NCI-H1417 (cell line): ENCODE measurements around the gene SLC12A6.
"Not testable (repeated sequence)": the region's sequence is repeated elsewhere in the genome, so short reads cannot be mapped to it uniquely, and the experiment has no call there.

Experiments used
- DNase-seq, 3 experiments: peaks; one replicate each; lab custom pipeline; 2025; lab: John Stamatoyannopoulos, UW

The SLC12A6 gene

GRCh38 chr15:34357653-34358052 is 20.1 kb upstream of the SLC12A6 start:
- DNase-seq = no peak

GRCh38 chr15:34355241-34355640 is 17.7 kb upstream of the SLC12A6 start:
- no peak for DNase-seq

- DNase-seq = no peak
These were observed 16.7 kb upstream of the SLC12A6 start for GRCh38 chr15:34354286-34354685.

GRCh38 chr15:34353627-34354026 is 16.0 kb upstream of the SLC12A6 start:
- no peak for DNase-seq

GRCh38 chr15:34352996-34353395 is 15.4 kb upstream of the SLC12A6 start:
- DNase-seq = not testable (repeated sequence)

GRCh38 chr15:34349769-34350168 is 12.2 kb upstream of the SLC12A6 start:
- no peak for DNase-seq

GRCh38 chr15:34348735-34349300 is 11.2 kb upstream of the SLC12A6 start:
- DNase-seq = no peak

- DNase-seq = no peak
These were observed 10.5 kb upstream of the SLC12A6 start for GRCh38 chr15:34347951-34348638.

- peak; percentile 81 to 97 (median 90) for DNase-seq
These were observed 5.4 kb upstream of the SLC12A6 start, which contains the start of the genes NOP10 and NUTM1 for GRCh38 chr15:34342737-34343575. Gene NOP10 (minus strand): TSS chr15:34343136. CDS start chr15:34343073, 63 bp downstream. Gene NUTM1 (plus strand): TSS chr15:34343315. CDS start chr15:34343697, 382 bp downstream.

GRCh38 chr15:34342213-34342736 is 4.7 kb upstream of the SLC12A6 start:
- peak in 1 of 3 experiments; percentile 65 for DNase-seq

- DNase-seq = peak in 1 of 3 experiments; percentile 9
These were observed 4.0 kb upstream of the SLC12A6 start for GRCh38 chr15:34341381-34342212.

GRCh38 chr15:34339946-34340345 is 2.4 kb upstream of the SLC12A6 start:
- DNase-seq = no peak

- no peak for DNase-seq
These were observed 766 bp upstream of the SLC12A6 start for GRCh38 chr15:34338347-34338746.

- DNase-seq = peak in 2 of 3 experiments; percentile 18 to 78
These were observed 507 bp downstream of the SLC12A6 start for GRCh38 chr15:34336991-34337556.

GRCh38 chr15:34336231-34336990 is 1.2 kb downstream of the SLC12A6 start:
- DNase-seq = no peak

- DNase-seq = peak in 1 of 3 experiments; percentile 17
These were observed 2.2 kb downstream of the SLC12A6 start for GRCh38 chr15:34335176-34336032.

- DNase-seq = no peak
These were observed 2.9 kb downstream of the SLC12A6 start for GRCh38 chr15:34334672-34335071.

GRCh38 chr15:34332553-34333120 is 4.9 kb downstream of the SLC12A6 start:
- no peak for DNase-seq

- DNase-seq = no peak
These were observed 5.8 kb downstream of the SLC12A6 start for GRCh38 chr15:34331809-34332208.
